Measurements from ENCODE around the gene SBNO2.
A peak's percentile ranks its signal among the peaks of the same experiment; 100 is the strongest.

Gene SBNO2

GRCh38 chr19:1173845-1174809 is at the start of gene SBNO2:
Gene SBNO2 (minus strand): TSS chr19:1174268. CDS start chr19:1154276, 19,992 bp downstream.
- intact Hi-C loops (cut with DNase I) = no loop called here
- peak; percentile 66 to 92 (median 82) for DNase-seq

DNA sequence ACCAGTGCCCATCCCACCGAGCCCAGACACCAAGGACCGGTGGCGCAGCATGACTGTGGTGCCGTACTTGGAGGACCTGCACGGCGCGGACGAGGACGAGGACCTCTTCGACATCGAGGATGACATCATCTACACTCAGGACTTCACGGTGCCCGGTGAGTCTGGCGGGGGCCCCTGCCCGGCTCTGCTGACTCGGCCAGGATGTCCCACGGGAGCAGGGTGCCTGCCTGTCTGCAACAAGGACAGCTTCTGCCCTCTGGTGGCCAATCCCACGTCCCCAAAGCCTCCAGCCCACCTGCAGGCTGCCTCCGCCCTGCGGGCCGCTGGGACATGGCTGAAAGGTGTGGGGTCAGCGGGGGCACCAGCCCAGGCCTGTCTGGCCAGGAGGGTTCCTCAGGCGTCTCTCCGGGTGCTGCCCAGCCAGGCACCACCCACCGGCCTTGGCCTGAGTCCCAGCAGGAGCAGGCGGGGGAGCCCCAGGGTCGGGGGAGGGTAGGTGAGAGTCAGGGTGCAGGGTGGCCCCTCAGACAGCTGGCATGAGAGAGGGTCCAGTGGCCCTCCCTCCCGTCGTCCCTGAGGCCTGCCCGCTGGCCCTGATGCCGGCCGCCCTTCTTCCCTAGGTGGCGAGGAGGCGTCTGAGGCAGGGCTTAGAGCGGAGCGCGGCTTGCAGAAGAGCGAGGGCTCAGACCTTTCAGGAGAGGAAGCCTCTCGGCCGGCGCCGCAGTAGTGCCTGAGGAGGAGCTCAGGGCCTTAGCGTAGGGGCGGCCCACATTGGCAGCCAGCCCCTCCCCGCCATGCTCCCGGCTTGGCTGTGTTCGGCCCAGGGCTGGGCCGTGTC is 49.2 kb upstream of the SBNO2 start:
- intact Hi-C loops (cut with DNase I) = no loop called here
- DNase-seq = peak in 1 of 42 donors; percentile 25

- intact Hi-C loops (cut with DNase I) = no loop called here
- DNase-seq = no peak
Observed at GRCh38 chr19:1222394-1222793, 48.3 kb upstream of the SBNO2 start.

GRCh38 chr19:1221904-1222255 is 47.8 kb upstream of the SBNO2 start:
- intact Hi-C loops (cut with DNase I) = no loop called here
- no peak for DNase-seq

GRCh38 chr19:1220976-1221903 is 47.2 kb upstream of the SBNO2 start:
- peak in 37 of 42 donors; percentile 61 to 89 (median 75) for DNase-seq
- intact Hi-C loops (cut with DNase I) = no loop called here

DNA sequence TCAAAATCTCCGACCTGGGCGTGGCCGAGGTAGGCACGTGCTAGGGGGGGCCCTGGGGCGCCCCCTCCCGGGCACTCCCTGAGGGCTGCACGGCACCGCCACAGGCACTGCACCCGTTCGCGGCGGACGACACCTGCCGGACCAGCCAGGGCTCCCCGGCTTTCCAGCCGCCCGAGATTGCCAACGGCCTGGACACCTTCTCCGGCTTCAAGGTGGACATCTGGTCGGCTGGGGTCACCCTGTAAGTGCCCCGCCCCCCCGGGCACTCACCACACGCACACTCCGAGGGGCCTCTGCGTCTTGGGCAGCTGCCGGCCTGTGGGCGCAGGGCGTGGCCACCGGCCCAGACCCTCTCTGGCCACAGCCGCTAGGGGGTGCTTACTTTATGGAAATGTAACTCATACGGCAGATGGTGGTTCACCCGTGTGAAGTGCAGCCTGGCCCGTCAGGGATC is 46.4 kb upstream of the SBNO2 start:
- no peak for DNase-seq
- intact Hi-C loops (cut with DNase I) = no loop called here

- DNase-seq = no peak
- intact Hi-C loops (cut with DNase I) = no loop called here
Observed at GRCh38 chr19:1219786-1220476, 45.9 kb upstream of the SBNO2 start.

DNA sequence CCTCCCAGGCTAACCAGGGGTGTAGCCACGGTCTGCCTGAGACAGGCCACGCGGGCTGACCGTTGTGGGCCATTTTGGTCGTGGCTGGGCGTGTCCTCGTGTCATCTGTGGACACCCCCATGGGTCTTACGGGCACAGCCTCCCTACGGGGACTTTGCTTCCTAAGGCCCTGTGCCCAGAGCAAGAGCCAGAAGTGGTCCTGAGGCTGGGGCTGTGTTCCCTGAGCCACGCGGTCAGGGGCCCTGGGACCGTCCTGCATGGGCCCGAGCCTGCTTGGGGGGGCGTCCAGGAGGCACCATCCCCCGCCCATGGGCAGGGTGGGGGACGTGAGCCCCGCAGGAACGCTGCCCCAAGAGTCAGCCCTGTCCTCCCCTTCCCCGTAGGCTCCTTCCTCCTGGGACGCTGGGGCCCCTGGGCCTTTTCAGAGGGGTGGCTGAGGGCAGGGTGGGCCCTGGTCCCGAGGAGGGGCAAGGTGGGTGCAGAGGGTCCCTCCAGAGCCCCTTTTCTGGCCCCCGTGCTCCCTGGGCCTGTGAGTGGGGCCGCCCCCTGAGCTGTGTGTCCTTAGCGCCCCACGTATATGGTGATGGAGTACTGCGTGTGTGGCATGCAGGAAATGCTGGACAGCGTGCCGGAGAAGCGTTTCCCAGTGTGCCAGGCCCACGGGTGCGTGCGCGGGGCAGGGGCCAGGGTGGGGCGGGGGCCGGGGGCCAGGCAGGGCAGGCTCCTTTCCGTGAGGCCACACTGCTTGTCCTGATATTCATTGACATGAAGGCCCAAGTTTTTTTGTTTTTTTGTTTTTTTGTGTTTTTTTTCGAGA is 44.9 kb upstream of the SBNO2 start:
- DNase-seq = no peak
- intact Hi-C loops (cut with DNase I) = no loop called here

DNA sequence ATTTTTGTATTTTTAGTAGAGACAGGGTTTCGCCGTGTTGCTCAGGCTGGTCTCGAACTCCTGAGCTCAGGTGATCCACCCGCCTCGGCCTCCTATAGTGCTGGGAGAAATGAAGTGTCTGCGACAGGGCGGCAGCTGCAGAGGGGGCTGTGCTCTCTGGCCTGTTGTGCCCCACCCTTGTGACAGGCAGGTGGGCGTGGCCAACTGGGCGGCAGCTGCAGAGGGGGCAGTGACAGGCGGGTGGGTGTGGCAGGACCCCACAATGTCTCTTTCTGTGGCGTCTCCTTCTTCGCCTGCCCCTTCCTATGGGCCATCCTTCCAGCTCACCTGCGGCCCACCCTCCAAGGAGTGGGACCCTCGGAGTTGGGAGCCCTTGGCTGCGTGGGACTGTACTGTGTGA is 43.3 kb upstream of the SBNO2 start:
- intact Hi-C loops (cut with DNase I) = no loop called here
- DNase-seq = no peak

- no peak for DNase-seq
- intact Hi-C loops (cut with DNase I) = no loop called here
Observed at GRCh38 chr19:1216756-1217155, 42.7 kb upstream of the SBNO2 start.

DNA sequence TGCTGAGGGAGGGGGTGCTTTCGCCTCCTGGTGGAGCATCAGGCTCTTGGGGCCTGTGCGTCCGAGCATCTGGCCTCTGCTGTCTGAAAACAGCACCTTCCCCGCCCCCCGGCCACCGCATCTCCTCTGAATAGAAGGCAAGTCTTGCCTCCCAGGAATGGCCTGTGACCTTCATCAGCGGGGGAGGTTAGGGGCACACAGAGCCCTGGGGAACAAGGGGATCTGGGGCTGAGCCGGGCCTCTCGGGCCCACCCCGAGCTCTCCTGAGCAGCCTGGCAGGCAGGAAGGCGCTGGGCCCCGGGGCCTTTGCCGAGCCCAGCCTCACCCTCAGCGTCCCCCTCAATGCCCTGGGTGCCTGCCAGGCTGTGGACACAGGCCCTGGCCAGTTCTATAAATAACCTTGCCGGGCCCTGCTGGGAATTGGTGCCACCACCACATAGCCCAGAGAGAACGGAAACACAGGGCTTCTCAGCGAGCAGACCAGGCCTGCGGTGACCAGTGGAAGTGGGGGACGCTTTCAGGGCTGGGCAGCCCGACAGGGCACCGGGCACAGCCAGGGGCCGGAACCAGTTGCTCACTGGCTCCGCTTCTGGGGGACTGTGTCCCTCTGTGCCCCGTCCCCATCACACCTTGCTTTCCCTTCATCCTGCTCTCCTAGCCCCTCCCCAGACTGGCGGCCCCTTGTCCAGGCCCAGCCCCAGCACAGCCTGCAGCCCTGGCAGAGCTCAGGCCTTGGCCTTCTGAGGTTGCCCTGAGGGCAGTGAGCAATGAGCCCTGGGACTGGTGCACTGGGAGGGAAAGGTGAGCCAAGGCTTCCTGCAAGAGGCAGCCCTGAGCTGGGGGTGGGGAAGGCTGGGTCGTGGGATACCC is 41.0 kb upstream of the SBNO2 start:
- intact Hi-C loops (cut with DNase I) = no loop called here
- peak in 32 of 42 donors; percentile 45 to 84 (median 70) for DNase-seq

- intact Hi-C loops (cut with DNase I) = no loop called here
- DNase-seq = no peak
Observed at GRCh38 chr19:1214299-1214861, 40.3 kb upstream of the SBNO2 start.

- intact Hi-C loops (cut with DNase I) = no loop called here
- peak in 25 of 42 donors; percentile 31 to 77 (median 60) for DNase-seq
Observed at GRCh38 chr19:1213391-1214286, 39.6 kb upstream of the SBNO2 start.

DNA sequence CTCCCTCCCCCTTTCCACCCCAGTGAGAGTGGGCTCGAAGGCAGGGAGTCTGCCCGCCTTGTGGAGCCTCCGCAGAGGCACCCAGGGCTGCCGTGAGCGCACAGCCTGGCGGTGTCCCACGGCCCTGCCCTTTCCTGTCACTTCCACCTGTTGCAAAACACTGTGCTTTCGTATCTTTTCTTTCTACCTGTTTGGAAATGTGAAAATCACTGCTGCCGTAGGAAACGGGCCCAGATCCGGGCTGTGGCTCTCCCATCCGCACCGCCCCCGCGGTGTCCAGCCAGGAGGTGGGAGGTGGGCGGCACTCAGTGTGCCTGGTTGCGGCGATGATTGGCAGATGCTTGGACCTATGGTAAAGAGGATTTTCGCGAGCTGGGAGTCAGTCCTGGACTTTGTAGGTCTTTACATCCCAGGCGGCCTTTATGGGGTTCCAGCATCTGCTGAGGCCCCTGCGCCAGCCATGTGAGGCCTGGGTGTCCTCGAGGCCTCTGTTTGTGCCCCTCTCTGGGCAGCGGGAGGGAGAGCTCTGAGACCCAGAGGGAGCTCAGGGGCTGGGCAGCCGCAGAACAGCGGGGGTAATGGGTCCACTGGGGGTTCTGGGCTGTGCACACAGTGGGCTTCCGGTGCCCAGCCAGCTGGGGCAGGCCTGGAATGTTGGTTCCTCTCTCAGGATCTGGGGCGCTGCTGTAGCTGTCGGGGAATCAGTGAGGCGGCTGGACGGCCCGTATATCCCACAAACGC is 37.6 kb upstream of the SBNO2 start:
- DNase-seq = peak in 1 of 42 donors; percentile 14
- intact Hi-C loops (cut with DNase I) = no loop called here

- intact Hi-C loops (cut with DNase I) = no loop called here
- peak in 39 of 42 donors; percentile 39 to 82 (median 69) for DNase-seq
Observed at GRCh38 chr19:1210227-1210538, 36.1 kb upstream of the SBNO2 start.
